KMS-11 (cell line): Measurements from ENCODE around the gene RPGRIP1L.

Source experiments
- H2AFZ ChIP-seq: fragments of 200-600 bp; sonication (generic); 2 replicates; pipeline ENCODE4 v1.6.1; 2016; ENCODE audit warnings: antibody characterized with exemption, mixed run types, low read depth
- H3K27ac ChIP-seq: fragments of 200-600 bp; sonication (generic); 2 replicates; pipeline ENCODE4 v1.6.1; 2016; ENCODE audit warnings: mild to moderate bottlenecking, mixed run types
- H3K27me3 ChIP-seq: fragments of 200-600 bp; sonication (generic); 2 replicates; pipeline ENCODE4 v1.6.1; 2017; ENCODE audit warnings: mild to moderate bottlenecking, low read depth, mixed run types, moderate library complexity; ENCODE audit not compliant: insufficient read depth
- H3K36me3 ChIP-seq: fragments of 200-600 bp; sonication (generic); 2 replicates; pipeline ENCODE4 v1.6.1; 2017; ENCODE audit warnings: mild to moderate bottlenecking, mixed run types; ENCODE audit not compliant: insufficient read depth
- H3K4me1 ChIP-seq: fragments of 200-600 bp; sonication (generic); 2 replicates; pipeline ENCODE4 v1.6.1; 2016; ENCODE audit warnings: mild to moderate bottlenecking, low read depth, mixed run types; ENCODE audit not compliant: poor library complexity, severe bottlenecking
- H3K4me2 ChIP-seq: fragments of 200-600 bp; sonication (generic); 2 replicates; pipeline ENCODE4 v1.7.0; 2016; ENCODE audit warnings: mild to moderate bottlenecking, mixed run types
- H3K4me3 ChIP-seq: fragments of 200-600 bp; sonication (generic); IDR thresholded peaks from 2 replicates; pipeline ENCODE4 v1.6.1; 2017; ENCODE audit warnings: low read depth, low read length, mixed read lengths; ENCODE audit not compliant: insufficient read depth
- H3K79me2 ChIP-seq: fragments of 200-600 bp; sonication (generic); 2 replicates; pipeline ENCODE4 v1.6.1; 2016; ENCODE audit warnings: low read depth, mixed run types; ENCODE audit not compliant: insufficient read depth
- H3K9ac ChIP-seq: fragments of 200-600 bp; sonication (generic); 2 replicates; pipeline ENCODE4 v1.6.1; 2016; ENCODE audit warnings: mild to moderate bottlenecking, mixed run types
- H4K20me1 ChIP-seq: fragments of 200-600 bp; sonication (generic); 2 replicates; pipeline ENCODE4 v1.6.1; 2016; ENCODE audit warnings: mild to moderate bottlenecking, mixed run types; ENCODE audit not compliant: insufficient read depth
- TF ChIP-seq, protein P1 (sequence below): fragments of 200-600 bp; sonication (generic); conservative IDR thresholded peaks from 2 replicates; pipeline ENCODE4 v1.6.1; 2017; ENCODE audit warnings: low read depth, mild to moderate bottlenecking, antibody characterized with exemption, low read length, moderate library complexity, mixed read lengths

Gene RPGRIP1L

DNA sequence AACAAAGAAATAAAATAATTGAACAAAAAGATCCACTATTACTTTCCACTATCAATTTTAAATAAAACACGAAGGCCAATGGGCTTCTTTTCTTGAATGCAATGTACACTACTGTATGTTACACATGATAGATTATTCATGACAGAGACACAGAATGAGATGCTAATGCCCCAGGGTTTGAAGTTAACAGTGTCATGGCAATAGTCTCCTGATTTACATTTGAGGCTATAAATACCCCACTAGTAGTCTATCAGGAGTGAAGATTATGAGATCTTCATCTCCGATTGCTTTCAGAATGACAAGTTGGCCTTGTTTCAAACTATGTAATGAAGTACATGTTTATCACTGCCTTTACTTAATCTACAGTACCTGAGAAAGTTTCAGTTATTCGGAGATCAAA, 84.4 kb downstream of the RPGRIP1L start:
- H2AFZ ChIP-seq: no peak overlapping the region
- H3K4me2 ChIP-seq: no peak overlapping the region
- TF ChIP-seq, protein P1, sequence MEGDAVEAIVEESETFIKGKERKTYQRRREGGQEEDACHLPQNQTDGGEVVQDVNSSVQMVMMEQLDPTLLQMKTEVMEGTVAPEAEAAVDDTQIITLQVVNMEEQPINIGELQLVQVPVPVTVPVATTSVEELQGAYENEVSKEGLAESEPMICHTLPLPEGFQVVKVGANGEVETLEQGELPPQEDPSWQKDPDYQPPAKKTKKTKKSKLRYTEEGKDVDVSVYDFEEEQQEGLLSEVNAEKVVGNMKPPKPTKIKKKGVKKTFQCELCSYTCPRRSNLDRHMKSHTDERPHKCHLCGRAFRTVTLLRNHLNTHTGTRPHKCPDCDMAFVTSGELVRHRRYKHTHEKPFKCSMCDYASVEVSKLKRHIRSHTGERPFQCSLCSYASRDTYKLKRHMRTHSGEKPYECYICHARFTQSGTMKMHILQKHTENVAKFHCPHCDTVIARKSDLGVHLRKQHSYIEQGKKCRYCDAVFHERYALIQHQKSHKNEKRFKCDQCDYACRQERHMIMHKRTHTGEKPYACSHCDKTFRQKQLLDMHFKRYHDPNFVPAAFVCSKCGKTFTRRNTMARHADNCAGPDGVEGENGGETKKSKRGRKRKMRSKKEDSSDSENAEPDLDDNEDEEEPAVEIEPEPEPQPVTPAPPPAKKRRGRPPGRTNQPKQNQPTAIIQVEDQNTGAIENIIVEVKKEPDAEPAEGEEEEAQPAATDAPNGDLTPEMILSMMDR: no peak
- no peak overlapping the region for H3K9ac ChIP-seq
- H3K27ac ChIP-seq: no peak overlapping the region
- no peaks in the 10 kb centered on the region for H4K20me1 ChIP-seq
- no peak overlapping the region for H3K4me3 ChIP-seq
- H3K27me3 ChIP-seq: no peaks in the 10 kb centered on the region
- no peaks in the 10 kb centered on the region for H3K79me2 ChIP-seq
- H3K4me1 ChIP-seq: no peaks in the 10 kb centered on the region
- H3K36me3 ChIP-seq: no peaks in the 10 kb centered on the region

DNA sequence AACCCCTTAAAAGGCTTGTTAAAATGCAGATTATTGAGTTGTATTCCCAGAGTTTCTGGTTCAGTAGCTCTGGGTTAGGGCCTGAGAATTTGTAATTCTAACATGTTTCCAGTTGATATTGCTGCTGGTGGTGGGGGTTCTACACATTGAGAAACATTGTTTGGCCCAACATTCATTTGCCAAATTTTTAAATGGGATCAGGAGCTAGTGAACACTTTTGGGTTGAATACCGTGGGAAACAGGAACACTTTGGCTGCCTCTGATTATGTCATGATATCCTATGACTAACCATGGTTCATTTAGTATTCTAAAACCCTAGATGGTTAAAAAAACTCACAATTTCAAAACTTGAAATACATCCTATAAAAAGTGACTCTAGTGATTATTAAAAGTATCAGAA, 89.3 kb downstream of the RPGRIP1L start:
- Histone ChIP-seq H3K4me3 (no peak overlapping the region), H3K4me1 (no peaks in the 10 kb centered on the region)

DNA sequence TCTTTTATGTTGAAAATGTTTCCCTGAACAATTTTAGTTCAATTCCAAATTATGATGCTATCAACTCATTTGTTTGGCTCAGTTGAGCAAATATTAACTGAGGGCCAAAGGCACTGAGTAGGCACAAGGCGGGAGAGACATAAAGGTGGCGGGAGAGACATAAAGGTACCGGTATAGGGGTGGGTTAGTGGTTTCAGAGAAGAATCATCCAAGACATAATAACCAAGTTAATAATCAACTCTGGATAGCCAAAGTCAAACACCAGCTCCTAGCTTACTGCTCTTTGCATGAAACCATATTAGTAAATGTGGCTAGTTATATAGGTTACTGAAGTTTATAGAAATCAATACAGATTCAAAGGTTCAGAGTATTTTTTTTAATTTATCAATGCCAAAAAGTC, 91.7 kb downstream of the RPGRIP1L start:
- Histone ChIP-seq H3K4me1 (no peaks in the 10 kb centered on the region), H3K4me2 (no peak overlapping the region), H4K20me1 (no peaks in the 10 kb centered on the region), H3K79me2 (no peaks in the 10 kb centered on the region), H3K27me3 (no peaks in the 10 kb centered on the region), H3K27ac (no peak overlapping the region), H3K9ac (no peak overlapping the region), H3K36me3 (no peaks in the 10 kb centered on the region), H3K4me3 (no peak overlapping the region), H2AFZ (no peak overlapping the region)
- TF ChIP-seq, protein P1: no peak

More for the DNA sequence above, 89.3 kb downstream of the RPGRIP1L start:
- H3K36me3 ChIP-seq: no peaks in the 10 kb centered on the region
- no peak overlapping the region for H3K27ac ChIP-seq
- H3K9ac ChIP-seq: no peak overlapping the region
- H4K20me1 ChIP-seq: no peaks in the 10 kb centered on the region
- TF ChIP-seq, protein P1: no peak
- no peak overlapping the region for H2AFZ ChIP-seq
- no peak overlapping the region for H3K4me2 ChIP-seq
- H3K79me2 ChIP-seq: no peaks in the 10 kb centered on the region
- no peaks in the 10 kb centered on the region for H3K27me3 ChIP-seq

DNA sequence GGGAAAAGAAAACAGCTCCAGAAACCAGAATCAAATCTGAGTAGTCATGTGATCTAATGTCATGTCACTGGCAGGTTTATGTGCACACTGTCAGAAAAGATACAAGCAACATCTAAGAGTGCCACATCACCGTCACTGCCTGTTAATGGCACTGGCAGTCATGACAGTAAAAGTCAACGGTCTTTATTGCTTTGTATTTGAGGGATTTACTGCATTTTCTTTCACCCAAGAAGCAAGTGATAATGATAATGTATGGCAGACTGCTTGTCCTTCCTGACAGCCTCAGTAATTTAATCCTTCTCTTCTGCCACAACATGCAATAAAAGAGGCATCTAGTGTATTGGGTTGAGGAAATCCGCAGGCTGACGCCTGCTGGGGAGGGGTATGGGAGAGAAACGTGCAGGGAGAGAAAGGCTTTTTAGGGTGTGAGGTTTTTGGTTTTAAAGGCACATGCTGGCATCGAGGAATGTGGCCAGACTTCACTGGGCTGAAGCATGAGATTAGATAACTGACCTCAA, 92.4 kb downstream of the RPGRIP1L start:
- H3K27ac ChIP-seq: no peak overlapping the region
- no peaks in the 10 kb centered on the region for H3K4me1 ChIP-seq
- no peak overlapping the region for H3K4me3 ChIP-seq
- TF ChIP-seq, protein P1: no peak
- H2AFZ ChIP-seq: no peak overlapping the region
- H3K36me3 ChIP-seq: no peaks in the 10 kb centered on the region
- no peaks in the 10 kb centered on the region for H3K27me3 ChIP-seq
- no peak overlapping the region for H3K4me2 ChIP-seq
- no peak overlapping the region for H3K9ac ChIP-seq
- H4K20me1 ChIP-seq: no peaks in the 10 kb centered on the region
- no peaks in the 10 kb centered on the region for H3K79me2 ChIP-seq

DNA sequence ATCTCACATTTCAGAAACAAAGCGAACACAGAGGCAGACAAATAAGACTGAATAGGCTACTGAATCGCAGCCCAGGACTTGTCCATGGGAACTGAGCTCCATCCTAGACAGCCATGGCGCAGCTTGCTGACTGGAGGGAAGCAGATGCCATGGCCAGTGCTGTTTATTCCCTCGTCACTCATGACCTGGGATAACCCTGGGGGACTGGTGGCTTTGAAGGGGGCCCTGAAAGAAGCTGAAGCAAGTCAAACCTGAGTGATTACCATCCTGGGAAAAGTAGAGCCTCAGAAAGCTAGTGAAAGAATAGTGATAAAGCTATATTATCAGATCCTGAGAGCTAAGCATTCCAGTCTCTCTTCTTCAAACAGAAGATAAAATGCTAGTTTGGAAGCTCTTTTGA, 94.1 kb downstream of the RPGRIP1L start:
- Histone ChIP-seq H2AFZ (no peak overlapping the region), H3K4me1 (no peaks in the 10 kb centered on the region), H3K36me3 (no peaks in the 10 kb centered on the region), H4K20me1 (no peaks in the 10 kb centered on the region), H3K79me2 (no peaks in the 10 kb centered on the region), H3K4me2 (no peak overlapping the region), H3K27ac (no peak overlapping the region), H3K9ac (no peak overlapping the region), H3K27me3 (no peaks in the 10 kb centered on the region), H3K4me3 (no peak overlapping the region)
- TF ChIP-seq, protein P1: no peak
